HepG2 (cell line): ENCODE results near the gene EEFSEC.

Source experiments
- HNF4A ChIP-seq: sonication (generic); formaldehyde crosslinking; IDR thresholded peaks from 2 replicates; pipeline ENCODE4 v1.4.0; 2020; ENCODE audit warnings: missing genetic modification reagents
- KDM5A ChIP-seq: fragments of 200-600 bp; sonication (generic); IDR thresholded peaks from 2 replicates; pipeline ENCODE4 v1.7.0; 2018; ENCODE audit warnings: antibody characterized with exemption, mild to moderate bottlenecking, low read length, borderline replicate concordance
- MBD4 ChIP-seq: IDR thresholded peaks from 2 replicates; pipeline ENCODE4 v1.6.1; 2012; ENCODE audit warnings: low read length, inconsistent platforms, borderline replicate concordance
- SIN3A ChIP-seq: IDR thresholded peaks from 2 replicates; pipeline ENCODE4 v1.6.1; 2011; ENCODE audit warnings: low read depth, mild to moderate bottlenecking, control low read depth, low read length, borderline replicate concordance
- SMARCC2 ChIP-seq: fragments of 450-650 bp; IDR thresholded peaks from 2 replicates; pipeline ENCODE4 v1.6.1; 2017; ENCODE audit warnings: antibody characterized with exemption, mild to moderate bottlenecking
- ZNF232 ChIP-seq: sonication (generic); formaldehyde crosslinking; IDR thresholded peaks from 2 replicates; pipeline ENCODE4 v1.4.0; 2020; ENCODE audit warnings: missing genetic modification reagents, borderline replicate concordance

- no peak for TF ChIP-seq MBD4
- no peak for TF ChIP-seq SMARCC2
- no peak for TF ChIP-seq KDM5A
- no peak for TF ChIP-seq HNF4A
- no peak for TF ChIP-seq SIN3A
- no peak for TF ChIP-seq ZNF232 (CRISPR knock-in tag)
Observed at GRCh38 chr3:128201158-128201755, 48.0 kb downstream of the EEFSEC start.
